Right lobe of liver (tissue), 6 donors: ENCODE measurements around the gene SLX4. TPM values are rescaled to one million over a fixed set of nuclear protein-coding genes. Genes with fewer than 3 reads are reported as not detected.

Experiments used
- ATAC-seq, 4 donors: fragments of 200-7000 bp; cut with Tn5 transposase; one replicate each; pipeline ENCODE4 v1.9.1; 2020; ENCODE audit warnings: mild to moderate bottlenecking in 4 of 4, moderate library complexity in 4 of 4
- DNase-seq, 3 donors: peaks; one replicate each; pipeline ENCODE4 v3.0.0-alpha.2; 2020
- H3K27ac ChIP-seq, 3 donors: fragments of 200-600 bp; one replicate each; pipeline ENCODE4 v1.8.0; 2022
- H3K27me3 ChIP-seq, 2 donors: fragments of 200-600 bp; one replicate each; pipeline ENCODE4 v1.8.0; 2022
- H3K36me3 ChIP-seq, 4 donors: fragments of 200-600 bp; sonication (generic) in 1 of 4; one replicate each; pipeline versions ENCODE4 v1.5.1 to v1.8.0; 2017 to 2022; ENCODE audit warnings: control low read depth in 1 of 4
- H3K4me1 ChIP-seq, 4 donors: fragments of 200-600 bp; sonication (generic) in 1 of 4; one replicate each; pipeline versions ENCODE4 v1.5.1 to v1.8.0; 2017 to 2022; ENCODE audit warnings: control low read depth in 1 of 4
- H3K4me3 ChIP-seq, 3 donors: fragments of 200-600 bp; one replicate each; pipeline ENCODE4 v1.8.0; 2022
- H3K9me3 ChIP-seq, 4 donors: fragments of 200-600 bp; sonication (generic) in 1 of 4; one replicate each; pipeline versions ENCODE4 v1.5.1 to v1.8.0; 2017 to 2022; ENCODE audit warnings: control low read depth in 1 of 4
- POLR2A ChIP-seq: fragments of 450-650 bp; IDR thresholded peaks from one replicate; pipeline ENCODE4 v1.6.1; 2017; ENCODE audit warnings: antibody characterized with exemption, mild to moderate bottlenecking
- WGBS: methylation state at CpG from one replicate; pipeline ENCODE4 v1.1.6; 2018; ENCODE audit warnings: low coverage, low lambda C conversion rate; ENCODE audit not compliant: insufficient coverage; ENCODE audit errors: missing lambda C conversion rate; 5-methylcytosine and 5-hydroxymethylcytosine counted together
- intact Hi-C, 2 donors: fragments of 100-400 bp; cut with DNase I; formaldehyde crosslinking; loops; one replicate each; pipeline versions ENCODE4 v1.11.2 to v1.14.1; 2022
- total RNA-seq, 6 experiments: library from RNA; depleted of rRNA in 2 of 6; stranded (reverse); fragments of >200 nt in 2 of 6; fragmentation: NEBNext Ultra II Directional in 3 of 6; extraction: Animal tissue kit (Norgen Biotek cat#: 25700) in 3 of 6; gene quantifications; one replicate each; pipeline versions ENCODE4 v1.1.0 to v1.2.4, GENCODE V29; 2016 to 2023
- TF ChIP-seq, protein P1 (sequence below), 4 donors: fragments of 200-600 bp in 3 of 4; fragments of 450-650 bp in 1 of 4; IDR thresholded peaks; one replicate each; pipeline versions ENCODE4 v1.5.1 to v1.8.0; 2016 to 2022; ENCODE audit warnings: antibody characterized with exemption in 4 of 4, mild to moderate bottlenecking in 2 of 4
- donor health status: DM: no; HTN: yes; CAD: no.
- donor health status: DM: no; HTN: no; CAD: no.
- donor health status: DM: no; HTN: no; CAD: no.
- donor health status: DM: no; HTN: yes; CAD: no.
- donor health status: DM: no; HTN: yes; CAD: no.

Gene SLX4
- total RNA-seq, 6 experiments from 2014 or later = 1.8 to 2.9 (median 2.2) TPM

DNA sequence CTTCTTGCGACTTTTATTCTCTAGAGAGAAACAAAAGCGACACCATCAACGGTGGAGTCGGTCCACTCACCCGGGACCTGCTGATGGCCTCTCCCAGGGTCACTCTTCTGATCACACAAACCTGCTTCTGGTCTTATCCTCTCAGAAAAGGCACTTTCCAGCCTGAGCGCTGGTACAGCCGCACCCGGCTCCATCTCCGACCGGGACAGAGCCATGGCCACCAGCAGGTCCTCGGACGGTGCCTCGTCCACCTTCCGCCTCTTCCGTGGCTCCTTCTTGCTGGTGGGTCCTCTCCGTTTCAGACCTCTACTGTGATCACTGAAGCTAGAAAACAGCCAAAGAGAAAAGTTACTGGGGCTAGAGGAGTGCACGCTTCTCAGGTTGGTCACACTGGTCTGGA is 13.7 kb downstream of the SLX4 start:
- intact Hi-C loops = no loop called here
- no peaks in the 10 kb centered on the region for H3K27me3 ChIP-seq
- WGBS = 100% methylated on average over 9 of the region's 17 CpGs

DNA sequence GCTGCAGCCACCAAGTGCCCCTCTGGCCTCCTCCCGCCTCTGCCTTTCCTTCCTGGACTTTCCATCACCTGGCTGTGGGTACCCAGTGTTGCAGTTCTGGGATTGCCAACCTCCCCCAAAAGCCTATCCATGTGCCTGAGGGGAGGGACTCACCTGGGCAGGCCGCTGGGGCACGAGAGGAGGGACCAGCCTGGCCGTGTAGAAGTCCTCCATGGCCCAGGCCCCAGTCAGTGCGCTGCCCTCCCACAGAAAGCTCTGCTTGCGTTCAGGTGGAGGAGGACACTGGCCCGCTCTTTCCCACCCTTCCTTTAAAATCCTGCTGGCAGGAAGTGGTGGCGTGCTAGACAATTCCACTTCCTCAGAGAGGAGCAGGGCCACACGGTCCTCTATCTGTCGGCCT is 14.2 kb downstream of the SLX4 start:
- no peaks in the 10 kb centered on the region for H3K27me3 ChIP-seq
- no peak for ATAC-seq
- H3K9me3 ChIP-seq = no peaks in the 10 kb centered on the region
- no peak for DNase-seq
- no peak overlapping the region for H3K4me3 ChIP-seq
- 100% methylated on average over 1 of the region's 10 CpGs for whole genome bisulfite sequencing
- TF ChIP-seq POLR2A = no peak
- TF ChIP-seq, protein P1, sequence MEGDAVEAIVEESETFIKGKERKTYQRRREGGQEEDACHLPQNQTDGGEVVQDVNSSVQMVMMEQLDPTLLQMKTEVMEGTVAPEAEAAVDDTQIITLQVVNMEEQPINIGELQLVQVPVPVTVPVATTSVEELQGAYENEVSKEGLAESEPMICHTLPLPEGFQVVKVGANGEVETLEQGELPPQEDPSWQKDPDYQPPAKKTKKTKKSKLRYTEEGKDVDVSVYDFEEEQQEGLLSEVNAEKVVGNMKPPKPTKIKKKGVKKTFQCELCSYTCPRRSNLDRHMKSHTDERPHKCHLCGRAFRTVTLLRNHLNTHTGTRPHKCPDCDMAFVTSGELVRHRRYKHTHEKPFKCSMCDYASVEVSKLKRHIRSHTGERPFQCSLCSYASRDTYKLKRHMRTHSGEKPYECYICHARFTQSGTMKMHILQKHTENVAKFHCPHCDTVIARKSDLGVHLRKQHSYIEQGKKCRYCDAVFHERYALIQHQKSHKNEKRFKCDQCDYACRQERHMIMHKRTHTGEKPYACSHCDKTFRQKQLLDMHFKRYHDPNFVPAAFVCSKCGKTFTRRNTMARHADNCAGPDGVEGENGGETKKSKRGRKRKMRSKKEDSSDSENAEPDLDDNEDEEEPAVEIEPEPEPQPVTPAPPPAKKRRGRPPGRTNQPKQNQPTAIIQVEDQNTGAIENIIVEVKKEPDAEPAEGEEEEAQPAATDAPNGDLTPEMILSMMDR (IDR thresholded peaks at IDR 0.05) = no peak
- intact Hi-C loops = no loop called here
- H3K27ac ChIP-seq = no peak overlapping the region
- H3K4me1 ChIP-seq = no peaks in the 10 kb centered on the region
- peaks cover 0 to 5% (median 0%) of the 10 kb centered on the region in 4 donors for H3K36me3 ChIP-seq

More for the DNA sequence above, 13.7 kb downstream of the SLX4 start:
- Histone ChIP-seq H3K9me3 (no peaks in the 10 kb centered on the region), H3K4me3 (no peak overlapping the region), H3K4me1 (no peaks in the 10 kb centered on the region), H3K36me3 (peaks cover 0 to 5% (median 0%) of the 10 kb centered on the region in 4 donors), H3K27ac (no peak overlapping the region)
- ATAC-seq (no peak), DNase-seq (no peak)
- TF ChIP-seq POLR2A = no peak
- TF ChIP-seq, protein P1 (IDR thresholded peaks at IDR 0.05) = no peak

DNA sequence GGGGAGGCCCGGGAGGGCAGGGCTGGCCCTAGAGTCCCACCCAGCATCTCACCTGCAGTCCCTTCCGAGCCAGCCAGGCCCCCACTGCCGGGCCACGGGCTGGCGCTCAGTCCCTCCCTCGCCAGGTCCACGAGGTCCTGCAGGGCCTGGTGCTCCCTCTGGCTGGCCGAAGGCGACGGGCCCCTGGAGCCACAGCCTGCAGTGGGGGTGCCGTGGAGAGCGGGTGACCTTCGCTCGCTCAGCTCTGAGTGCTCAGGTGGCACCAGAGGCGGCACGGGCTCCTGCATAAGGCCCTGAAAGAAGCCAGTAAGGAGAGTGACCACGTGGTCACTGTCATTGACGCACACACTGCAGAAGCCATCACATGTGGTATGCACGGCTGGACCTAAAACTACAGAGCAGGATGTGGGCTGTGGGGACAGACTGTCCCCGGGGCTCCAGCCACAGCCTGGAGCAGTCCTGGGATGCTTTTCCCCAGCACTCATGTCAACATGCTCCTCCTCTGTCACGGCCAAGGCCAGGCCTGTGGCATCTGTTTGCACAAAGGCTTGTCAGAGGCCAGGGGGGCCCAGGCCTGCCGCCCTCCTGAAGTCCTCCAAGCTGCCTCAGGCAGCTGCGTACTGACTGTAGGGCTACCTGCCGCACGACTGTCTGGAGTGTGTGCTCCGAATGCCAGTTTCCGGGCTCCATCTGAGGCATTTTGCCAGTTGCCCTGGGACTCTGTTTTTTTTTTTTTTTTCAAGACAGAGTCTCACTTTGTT is 15.1 kb downstream of the SLX4 start:
- Histone ChIP-seq H3K36me3 (peaks cover 0 to 5% (median 0%) of the 10 kb centered on the region in 4 donors), H3K9me3 (no peaks in the 10 kb centered on the region), H3K4me3 (no peak overlapping the region), H3K4me1 (no peaks in the 10 kb centered on the region), H3K27ac (no peak overlapping the region), H3K27me3 (no peaks in the 10 kb centered on the region)
- no CpG with 5 or more reads among the region's 27 CpGs for WGBS
- no peak for DNase-seq
- no peak for ATAC-seq
- TF ChIP-seq, protein P1 (IDR thresholded peaks at IDR 0.05) = no peak
- no peak for TF ChIP-seq POLR2A
- intact Hi-C loops = no loop called here

DNA sequence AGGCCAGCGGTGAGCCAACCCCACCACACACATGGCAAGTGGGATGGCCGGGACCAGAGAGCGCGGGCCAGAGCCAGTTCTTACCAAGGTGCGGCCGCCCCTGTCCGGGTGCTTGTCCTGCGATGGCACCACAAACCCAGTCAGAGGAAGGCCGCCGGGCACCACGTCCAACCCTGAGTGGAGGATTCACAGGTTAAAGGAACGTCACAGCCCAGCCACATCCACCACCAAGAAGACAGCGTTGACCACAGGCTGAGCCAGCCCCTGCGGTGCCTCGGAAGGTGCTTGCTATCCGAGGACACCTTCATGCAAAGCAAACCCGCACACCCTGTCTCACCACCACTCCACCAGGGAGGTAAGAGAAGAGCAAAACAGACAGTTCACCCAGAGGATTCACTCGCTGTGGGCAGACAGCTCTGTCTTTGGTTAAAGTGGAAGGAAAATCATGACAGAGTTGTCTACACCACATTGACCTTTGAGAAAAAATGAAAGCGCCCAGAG is 15.8 kb downstream of the SLX4 start:
- H3K4me1 ChIP-seq = no peaks in the 10 kb centered on the region
- ATAC-seq (no peak), DNase-seq (no peak)
- 100% methylated on average over 2 of the region's 19 CpGs for WGBS
- H3K36me3 ChIP-seq = no peaks in the 10 kb centered on the region
- H3K4me3 ChIP-seq = no peak overlapping the region
- H3K27ac ChIP-seq = no peak overlapping the region
- no peaks in the 10 kb centered on the region for H3K9me3 ChIP-seq
- H3K27me3 ChIP-seq = no peaks in the 10 kb centered on the region
- intact Hi-C loops = no loop called here
- no peak for TF ChIP-seq POLR2A
- TF ChIP-seq, protein P1 (IDR thresholded peaks at IDR 0.05) = no peak
